Osteoblast (primary cell): ENCODE measurements around the gene CAPN15. TPM values are rescaled to one million over a fixed set of nuclear protein-coding genes. Genes with fewer than 3 reads are reported as not detected.

ENCODE experiments used
- DNase-seq: peaks from one replicate; pipeline ENCODE4 v3.0.0; 2011; ENCODE audit warnings: low spot score, mixed read lengths; ENCODE audit not compliant: insufficient read length; ENCODE audit errors: missing footprints
- H2AFZ ChIP-seq: 2 replicates; pipeline ENCODE4 v1.6.0; 2011; ENCODE audit warnings: mild to moderate bottlenecking, low read length
- H3K27ac ChIP-seq: 2 replicates; pipeline ENCODE4 v1.5.1; 2011; ENCODE audit warnings: mild to moderate bottlenecking, low read depth, low read length, moderate library complexity
- H3K27me3 ChIP-seq: 2 replicates; pipeline ENCODE4 v1.6.0; 2012; ENCODE audit warnings: mild to moderate bottlenecking, control low read depth, inconsistent platforms, low read length, moderate library complexity; ENCODE audit not compliant: insufficient read depth
- H3K36me3 ChIP-seq: 2 replicates; pipeline ENCODE4 v1.5.1; 2011; ENCODE audit warnings: mild to moderate bottlenecking, low read length, control low read depth, moderate library complexity; ENCODE audit not compliant: insufficient read depth
- H3K4me1 ChIP-seq: 2 replicates; pipeline ENCODE4 v1.5.1; 2011; ENCODE audit warnings: mild to moderate bottlenecking, low read length, control low read depth, moderate library complexity; ENCODE audit not compliant: insufficient read depth
- H3K4me2 ChIP-seq: 2 replicates; pipeline ENCODE4 v1.6.0; 2011; ENCODE audit warnings: mild to moderate bottlenecking, low read length; ENCODE audit not compliant: insufficient read depth
- H3K4me3 ChIP-seq: fragments of 200-600 bp; sonication (generic); 3 replicates; pipeline ENCODE4 v1.5.1; 2012; ENCODE audit warnings: mild to moderate bottlenecking, low read length, inconsistent platforms; ENCODE audit not compliant: insufficient read depth
- H3K79me2 ChIP-seq: 2 replicates; pipeline ENCODE4 v1.6.0; 2012; ENCODE audit warnings: mild to moderate bottlenecking, low read length, control low read depth, inconsistent platforms; ENCODE audit not compliant: insufficient read depth
- H3K9me3 ChIP-seq: 2 replicates; pipeline ENCODE4 v1.5.1; 2011; ENCODE audit warnings: low read depth, low read length, control low read depth
- H4K20me1 ChIP-seq: 2 replicates; pipeline ENCODE4 v1.6.0; 2012; ENCODE audit warnings: mild to moderate bottlenecking, low read length, control low read depth; ENCODE audit not compliant: insufficient read depth
- total RNA-seq: library from RNA; depleted of rRNA; stranded (reverse); fragments of >200 nt; gene quantifications from 2 replicates; pipeline ENCODE4 v1.2.3, GENCODE V29; 2012
- TF ChIP-seq, protein P1 (sequence below): IDR thresholded peaks from 2 replicates; pipeline ENCODE4 v1.5.1; 2011; ENCODE audit warnings: mild to moderate bottlenecking, low read depth, low read length, moderate library complexity; ENCODE audit errors: extremely low read depth

The CAPN15 gene
- total RNA-seq, 1 donor: 27.1 TPM

DNA sequence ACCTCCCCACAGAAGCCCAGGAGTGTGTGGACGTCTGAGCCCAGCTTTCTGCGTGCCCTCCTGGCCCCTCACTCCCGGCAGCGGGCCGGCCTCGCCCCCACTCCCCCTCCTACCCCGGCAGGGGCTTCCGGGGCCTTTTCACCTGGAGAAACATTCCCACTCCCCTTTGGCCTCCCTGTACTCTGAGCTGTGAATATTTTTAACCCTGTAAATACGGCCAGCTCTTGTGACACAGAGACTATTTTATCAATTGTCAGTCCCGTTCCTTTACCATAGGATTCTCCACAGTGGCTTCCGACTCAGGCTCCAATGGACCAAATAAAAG lies 26.7 kb downstream of the CAPN15 start:
- Histone ChIP-seq H3K27ac (no peak overlapping the region), H2AFZ (no peak overlapping the region), H3K4me2 (no peak overlapping the region), H3K4me3 (no peak overlapping the region), H3K36me3 (peaks cover 7% of the 10 kb centered on the region), H4K20me1 (no peaks in the 10 kb centered on the region), H3K27me3 (peaks cover 9% of the 10 kb centered on the region), H3K9me3 (no peaks in the 10 kb centered on the region), H3K4me1 (peaks cover 6% of the 10 kb centered on the region), H3K79me2 (peaks cover 10% of the 10 kb centered on the region)
- TF ChIP-seq, protein P1, sequence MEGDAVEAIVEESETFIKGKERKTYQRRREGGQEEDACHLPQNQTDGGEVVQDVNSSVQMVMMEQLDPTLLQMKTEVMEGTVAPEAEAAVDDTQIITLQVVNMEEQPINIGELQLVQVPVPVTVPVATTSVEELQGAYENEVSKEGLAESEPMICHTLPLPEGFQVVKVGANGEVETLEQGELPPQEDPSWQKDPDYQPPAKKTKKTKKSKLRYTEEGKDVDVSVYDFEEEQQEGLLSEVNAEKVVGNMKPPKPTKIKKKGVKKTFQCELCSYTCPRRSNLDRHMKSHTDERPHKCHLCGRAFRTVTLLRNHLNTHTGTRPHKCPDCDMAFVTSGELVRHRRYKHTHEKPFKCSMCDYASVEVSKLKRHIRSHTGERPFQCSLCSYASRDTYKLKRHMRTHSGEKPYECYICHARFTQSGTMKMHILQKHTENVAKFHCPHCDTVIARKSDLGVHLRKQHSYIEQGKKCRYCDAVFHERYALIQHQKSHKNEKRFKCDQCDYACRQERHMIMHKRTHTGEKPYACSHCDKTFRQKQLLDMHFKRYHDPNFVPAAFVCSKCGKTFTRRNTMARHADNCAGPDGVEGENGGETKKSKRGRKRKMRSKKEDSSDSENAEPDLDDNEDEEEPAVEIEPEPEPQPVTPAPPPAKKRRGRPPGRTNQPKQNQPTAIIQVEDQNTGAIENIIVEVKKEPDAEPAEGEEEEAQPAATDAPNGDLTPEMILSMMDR: no peak
- no peak for DNase-seq

DNA sequence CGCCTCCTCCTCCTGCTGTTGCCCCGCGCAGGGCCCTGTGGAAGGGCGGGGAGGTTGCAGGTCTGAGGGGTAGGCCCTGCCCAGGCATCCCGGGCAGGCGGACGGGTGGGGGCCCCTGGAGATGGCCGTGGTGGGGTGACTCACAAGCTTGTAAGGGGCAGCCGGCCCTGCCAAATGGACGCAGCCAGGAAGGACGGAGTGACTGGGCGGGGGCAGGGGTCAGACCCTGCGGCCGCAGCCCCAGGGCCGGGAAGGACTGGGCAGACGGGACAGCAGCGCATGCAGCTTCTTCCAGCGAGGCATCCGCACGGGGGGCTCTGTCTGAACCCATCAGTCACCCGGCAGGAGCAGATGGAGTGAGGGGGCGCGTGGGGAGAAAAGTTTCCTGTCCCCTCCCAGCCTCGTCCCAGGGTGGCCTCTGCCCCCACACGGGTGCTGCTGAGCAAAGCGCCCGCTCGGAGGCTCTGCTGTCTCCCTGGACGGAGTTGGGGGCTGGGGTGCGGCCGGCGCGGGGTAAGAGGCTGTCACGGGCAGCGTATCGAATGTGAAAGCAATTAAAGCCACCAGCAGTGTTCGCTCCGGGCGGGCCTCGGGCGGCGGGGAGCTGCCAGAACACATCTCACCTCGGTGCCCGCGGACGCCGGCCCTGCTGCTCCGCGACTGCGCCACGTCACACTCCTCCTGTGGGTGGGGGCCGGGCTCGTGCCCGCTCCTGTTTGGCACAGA lies 27.3 kb downstream of the CAPN15 start:
- Histone ChIP-seq H3K9me3 (no peaks in the 10 kb centered on the region), H3K27ac (no peak overlapping the region), H3K36me3 (peaks cover 7% of the 10 kb centered on the region), H3K79me2 (peaks cover 7% of the 10 kb centered on the region), H2AFZ (no peak overlapping the region), H3K4me2 (no peak overlapping the region), H3K27me3 (peaks cover 14% of the 10 kb centered on the region), H3K4me3 (no peak overlapping the region), H3K4me1 (peaks cover 6% of the 10 kb centered on the region), H4K20me1 (no peaks in the 10 kb centered on the region)
- DNase-seq: peak; percentile 100
- TF ChIP-seq, protein P1: no peak

DNA sequence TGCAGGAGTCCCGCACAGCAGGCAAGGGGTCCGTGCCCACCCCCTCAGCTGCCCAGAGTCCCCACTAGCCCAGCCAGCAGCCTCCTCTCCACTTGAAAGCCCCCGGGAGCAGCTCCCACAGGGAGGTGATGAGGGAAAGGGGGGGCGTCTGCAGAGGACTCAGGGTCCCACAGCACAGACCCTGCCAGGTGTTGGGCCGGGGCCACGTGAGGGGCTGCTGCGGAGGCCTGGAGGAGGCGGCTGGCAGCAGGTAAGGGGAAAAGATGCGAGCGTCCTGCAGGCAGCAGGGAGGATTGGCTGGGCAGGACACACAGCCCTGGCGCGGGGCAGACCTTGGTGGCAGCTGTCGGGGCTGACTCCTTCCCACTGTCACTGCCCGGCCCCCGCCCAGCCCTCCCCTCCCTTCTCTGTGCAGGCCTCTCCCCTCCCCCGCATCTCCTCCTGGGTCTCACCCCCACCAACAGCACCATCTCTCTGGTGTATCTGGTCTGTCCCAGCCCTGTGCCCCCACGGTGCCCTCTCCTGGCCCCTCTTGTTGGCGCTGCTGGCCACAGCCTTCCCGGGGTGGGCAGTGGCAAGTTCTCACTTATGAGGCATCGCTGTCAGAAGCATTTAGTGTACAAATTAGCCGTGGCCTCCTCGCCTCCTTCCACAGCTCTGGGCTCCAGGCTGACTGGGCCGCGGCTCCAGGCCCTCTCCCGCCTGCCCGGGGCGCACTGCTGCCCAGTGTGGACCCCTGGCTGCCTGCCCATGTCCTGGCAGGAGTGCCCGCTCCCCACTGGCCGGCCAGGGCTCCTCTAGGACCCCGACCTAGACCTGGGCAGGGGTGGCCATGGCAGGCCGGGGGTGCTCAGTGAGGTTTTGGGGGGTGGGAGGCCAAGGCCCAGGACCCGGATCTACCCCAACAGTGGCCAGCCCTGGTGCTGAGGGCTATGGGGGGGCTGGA lies 28.3 kb downstream of the CAPN15 start:
- no peak overlapping the region for H3K4me2 ChIP-seq
- H3K4me3 ChIP-seq: no peak overlapping the region
- peak; percentile 94 for DNase-seq
- peaks cover 18% of the 10 kb centered on the region for H3K27me3 ChIP-seq
- peaks cover 2% of the 10 kb centered on the region for H3K79me2 ChIP-seq
- no peak overlapping the region for H3K27ac ChIP-seq
- H3K4me1 ChIP-seq: peaks cover 6% of the 10 kb centered on the region
- TF ChIP-seq, protein P1: no peak
- no peak overlapping the region for H2AFZ ChIP-seq
- no peaks in the 10 kb centered on the region for H4K20me1 ChIP-seq
- H3K9me3 ChIP-seq: no peaks in the 10 kb centered on the region
- peaks cover 7% of the 10 kb centered on the region for H3K36me3 ChIP-seq
